Astrocyte (in vitro differentiated cells and primary cell): ENCODE measurements around the gene FSTL4. TPM values are rescaled to one million over a fixed set of nuclear protein-coding genes. Genes with fewer than 3 reads are reported as not detected.

Experiments used
- DNase-seq: peaks from one replicate; pipeline ENCODE4 v3.0.0-alpha.2; 2010; ENCODE audit warnings: low read depth
- FAIRE-seq: peaks from 2 replicates; lab custom pipeline; 2011; peaks lifted over from hg19 to GRCh38; lab: Jason Lieb, UNC
- H2AFZ ChIP-seq: 2 replicates; pipeline ENCODE4 v1.6.0; 2012; ENCODE audit warnings: low read depth, low read length, inconsistent platforms
- H3K27ac ChIP-seq: 2 replicates; pipeline ENCODE4 v1.5.1; 2011; ENCODE audit warnings: low read depth, low read length, inconsistent platforms
- H3K27me3 ChIP-seq: 2 replicates; pipeline ENCODE4 v1.6.0; 2011; ENCODE audit warnings: low read length, inconsistent platforms; ENCODE audit not compliant: insufficient read depth
- H3K36me3 ChIP-seq: 2 replicates; pipeline ENCODE4 v1.5.1; 2011; ENCODE audit warnings: low read length, inconsistent platforms; ENCODE audit not compliant: insufficient read depth
- H3K4me1 ChIP-seq: 2 replicates; pipeline ENCODE4 v1.5.1; 2011; ENCODE audit warnings: low read length, inconsistent platforms; ENCODE audit not compliant: insufficient read depth
- H3K4me2 ChIP-seq: 2 replicates; pipeline ENCODE4 v1.6.0; 2012; ENCODE audit warnings: low read length, inconsistent platforms
- H3K4me3 ChIP-seq: 2 replicates; pipeline ENCODE4 v1.5.1; 2011; ENCODE audit warnings: low read depth, mild to moderate bottlenecking, low read length, inconsistent platforms; ENCODE audit not compliant: insufficient read depth
- H3K79me2 ChIP-seq: 2 replicates; pipeline ENCODE4 v1.6.0; 2012; ENCODE audit warnings: mild to moderate bottlenecking, low read length, inconsistent platforms; ENCODE audit not compliant: insufficient read depth
- H3K9ac ChIP-seq: 2 replicates; pipeline ENCODE4 v1.6.0; 2012; ENCODE audit warnings: mild to moderate bottlenecking, low read length, inconsistent platforms
- H3K9me3 ChIP-seq: 2 replicates; pipeline ENCODE4 v1.5.1; 2012; ENCODE audit warnings: low read depth, mild to moderate bottlenecking, low read length, inconsistent platforms; ENCODE audit not compliant: insufficient read depth
- H4K20me1 ChIP-seq: 2 replicates; pipeline ENCODE4 v1.6.0; 2012; ENCODE audit warnings: low read length, inconsistent platforms; ENCODE audit not compliant: insufficient read depth
- H3K27ac Mint-ChIP-seq: one replicate; pipeline ENCODE4 v1.8.0; 2021; ENCODE audit warnings: mild to moderate bottlenecking, mixed read lengths; ENCODE audit not compliant: unreplicated experiment
- H3K27me3 Mint-ChIP-seq: one replicate; pipeline ENCODE4 v1.8.0; 2021; ENCODE audit warnings: low read depth, mixed read lengths; ENCODE audit not compliant: unreplicated experiment
- H3K36me3 Mint-ChIP-seq: one replicate; pipeline ENCODE4 v1.8.0; 2021; ENCODE audit warnings: low read depth, mixed read lengths; ENCODE audit not compliant: unreplicated experiment
- H3K4me1 Mint-ChIP-seq: one replicate; pipeline ENCODE4 v1.8.0; 2021; ENCODE audit warnings: low read depth, mixed read lengths; ENCODE audit not compliant: unreplicated experiment
- H3K4me3 Mint-ChIP-seq: one replicate; pipeline ENCODE4 v1.8.0; 2021; ENCODE audit warnings: mild to moderate bottlenecking, moderate library complexity, mixed read lengths; ENCODE audit not compliant: unreplicated experiment
- H3K9me3 Mint-ChIP-seq: one replicate; pipeline ENCODE4 v1.8.0; 2021; ENCODE audit warnings: mild to moderate bottlenecking, mixed read lengths; ENCODE audit not compliant: unreplicated experiment
- CTCF ChIP-seq: IDR thresholded peaks from 2 replicates; pipeline ENCODE4 v1.5.1; 2011; ENCODE audit warnings: low read depth, mild to moderate bottlenecking, inconsistent platforms, low read length, moderate library complexity; ENCODE audit not compliant: insufficient read depth
- EZH2 ChIP-seq: IDR thresholded peaks from 2 replicates; pipeline ENCODE4 v1.6.1; 2012; ENCODE audit warnings: mild to moderate bottlenecking, low read length, inconsistent platforms; ENCODE audit not compliant: insufficient read depth
- total RNA-seq: library from RNA; stranded (reverse); gene quantifications from 2 replicates; pipeline ENCODE4 v1.2.1, GENCODE V29; 2021

The FSTL4 gene
- total RNA-seq, 1 donor from 2014 or later = not detected

DNA sequence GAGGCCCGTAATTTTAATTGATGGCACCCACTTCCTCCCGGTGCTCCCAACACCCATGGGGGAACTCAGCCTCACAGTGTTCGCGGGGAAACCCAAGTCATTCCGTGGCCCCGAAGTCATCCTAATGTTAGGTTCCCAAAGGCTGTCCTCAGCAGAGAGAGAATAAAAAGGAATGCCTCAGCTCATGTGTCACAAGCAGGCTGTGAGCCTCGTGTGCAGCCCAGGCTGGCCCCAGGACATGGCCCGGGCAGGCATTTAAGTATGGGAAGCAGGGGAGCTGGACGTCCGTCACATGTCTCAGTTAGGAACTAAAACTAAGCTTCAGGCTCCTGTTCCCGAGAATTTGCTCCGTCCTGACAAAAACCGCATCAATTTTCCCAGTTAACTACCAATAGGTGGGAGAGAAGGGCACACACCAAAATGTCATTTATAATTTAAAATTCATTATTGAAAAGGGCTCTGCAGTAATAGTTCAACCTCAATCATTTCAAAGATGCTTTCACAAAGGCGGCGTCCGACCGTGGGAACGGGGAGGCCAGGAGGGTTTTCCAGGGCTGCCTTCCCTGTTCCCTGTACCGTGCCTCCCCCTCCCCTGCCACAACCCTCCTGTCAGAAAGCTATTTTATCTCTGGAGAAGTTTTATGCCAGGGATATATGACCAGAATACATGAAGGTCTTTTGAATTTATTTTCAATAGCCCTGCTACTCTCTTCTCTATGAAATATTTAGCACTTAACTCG, 137.3 kb downstream of the FSTL4 start:
- H3K27me3 Mint-ChIP-seq = peaks cover 28% of the 10 kb centered on the region
- no peak overlapping the region for H3K4me3 Mint-ChIP-seq
- peaks cover 22% of the 10 kb centered on the region for H3K4me1 Mint-ChIP-seq
- Histone ChIP-seq H3K4me3 (no peak overlapping the region), H3K4me1 (no peaks in the 10 kb centered on the region), H3K36me3 (no peaks in the 10 kb centered on the region), H2AFZ (no peak overlapping the region), H3K27me3 (no peaks in the 10 kb centered on the region), H4K20me1 (no peaks in the 10 kb centered on the region), H3K27ac (no peak overlapping the region), H3K9me3 (no peaks in the 10 kb centered on the region), H3K9ac (no peak overlapping the region), H3K79me2 (no peaks in the 10 kb centered on the region), H3K4me2 (no peak overlapping the region)
- H3K36me3 Mint-ChIP-seq = no peaks in the 10 kb centered on the region
- H3K9me3 Mint-ChIP-seq = peaks cover 3% of the 10 kb centered on the region
- TF ChIP-seq CTCF (no peak), EZH2 (no peak)
- DNase-seq = no peak
- FAIRE-seq = no peak
- H3K27ac Mint-ChIP-seq = no peak overlapping the region

DNA sequence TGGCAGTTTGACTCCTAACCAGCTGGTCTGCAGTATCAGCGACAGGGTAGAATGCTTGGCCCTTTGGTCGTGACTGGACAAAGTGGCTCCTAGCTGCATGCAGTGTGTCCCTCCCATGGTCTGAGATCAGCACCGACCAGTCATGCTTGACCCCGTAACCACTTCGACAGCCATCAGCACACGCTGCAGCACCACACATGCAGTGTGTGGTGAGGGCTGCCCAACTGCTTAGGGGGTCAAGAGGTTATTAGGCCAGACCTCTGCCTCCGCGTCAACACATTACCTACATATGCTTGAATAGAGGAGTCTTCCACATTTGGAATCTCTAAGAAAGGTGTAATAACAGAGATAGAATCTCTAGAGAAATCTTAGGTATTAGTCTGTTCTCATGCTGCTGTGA, 139.1 kb downstream of the FSTL4 start:
- FAIRE-seq = no peak
- H3K27ac ChIP-seq = no peak overlapping the region
- H3K9ac ChIP-seq = no peak overlapping the region
- no peaks in the 10 kb centered on the region for H3K4me1 ChIP-seq
- no peaks in the 10 kb centered on the region for H3K79me2 ChIP-seq
- peaks cover 37% of the 10 kb centered on the region for H3K27me3 Mint-ChIP-seq
- H3K9me3 ChIP-seq = no peaks in the 10 kb centered on the region
- peaks cover 19% of the 10 kb centered on the region for H3K4me1 Mint-ChIP-seq
- H3K4me3 Mint-ChIP-seq = no peak overlapping the region
- no peaks in the 10 kb centered on the region for H3K36me3 ChIP-seq
- peaks cover 4% of the 10 kb centered on the region for H3K27me3 ChIP-seq
- peaks cover 3% of the 10 kb centered on the region for H3K9me3 Mint-ChIP-seq
- no peak overlapping the region for H3K4me2 ChIP-seq
- no peaks in the 10 kb centered on the region for H4K20me1 ChIP-seq
- no peaks in the 10 kb centered on the region for H3K36me3 Mint-ChIP-seq
- H2AFZ ChIP-seq = no peak overlapping the region
- H3K4me3 ChIP-seq = no peak overlapping the region
- no peak for TF ChIP-seq CTCF
- no peak for TF ChIP-seq EZH2
- no peak for DNase-seq
- no peak overlapping the region for H3K27ac Mint-ChIP-seq

DNA sequence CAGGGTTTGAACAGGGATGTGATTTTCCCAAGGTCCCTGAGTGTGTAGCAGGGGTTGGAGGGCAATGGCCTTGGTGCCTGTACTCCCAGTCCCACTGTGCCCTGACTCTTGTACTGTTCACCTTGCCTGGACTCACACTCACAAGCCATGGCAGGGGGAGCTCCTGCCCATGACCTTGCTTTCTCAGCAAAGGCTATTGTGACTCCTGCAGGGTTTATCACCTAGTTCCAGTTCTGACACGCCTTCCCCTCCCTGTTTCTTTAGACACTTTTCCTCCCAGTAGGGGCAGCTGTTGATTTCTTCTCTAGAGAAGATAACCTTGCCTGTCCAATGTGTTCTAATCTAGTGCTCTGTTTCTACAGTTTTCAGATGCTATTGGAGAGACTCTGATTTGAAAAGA, 139.5 kb downstream of the FSTL4 start:
- no peak for DNase-seq
- Mint-ChIP-seq H3K27me3 (peaks cover 38% of the 10 kb centered on the region), H3K4me1 (peaks cover 15% of the 10 kb centered on the region), H3K36me3 (no peaks in the 10 kb centered on the region), H3K27ac (no peak overlapping the region), H3K4me3 (no peak overlapping the region), H3K9me3 (peaks cover 3% of the 10 kb centered on the region)
- H3K36me3 ChIP-seq = no peaks in the 10 kb centered on the region
- H3K4me1 ChIP-seq = no peaks in the 10 kb centered on the region
- H3K79me2 ChIP-seq = no peaks in the 10 kb centered on the region
- no peaks in the 10 kb centered on the region for H3K9me3 ChIP-seq
- no peak overlapping the region for H3K4me2 ChIP-seq
- H3K27ac ChIP-seq = no peak overlapping the region
- TF ChIP-seq EZH2 (no peak), CTCF (no peak)
- no peak for FAIRE-seq
- H3K4me3 ChIP-seq = no peak overlapping the region
- peaks cover 4% of the 10 kb centered on the region for H3K27me3 ChIP-seq
- no peaks in the 10 kb centered on the region for H4K20me1 ChIP-seq
- no peak overlapping the region for H3K9ac ChIP-seq
- no peak overlapping the region for H2AFZ ChIP-seq
